Nephron (organoid): ENCODE measurements around the gene NAV2.

Source experiments
- H3K27ac Mint-ChIP-seq, 3 experiments: 2 replicates each; pipeline ENCODE4 v1.8.0; 2020; ENCODE audit warnings: mixed read lengths in 3 of 3, mild to moderate bottlenecking in 2 of 3, moderate library complexity in 1 of 3
- H3K27me3 Mint-ChIP-seq: 2 replicates; pipeline ENCODE4 v1.8.0; 2021; ENCODE audit warnings: low read depth, mild to moderate bottlenecking, moderate library complexity, mixed read lengths
- H3K36me3 Mint-ChIP-seq: 2 replicates; pipeline ENCODE4 v1.8.0; 2020; ENCODE audit warnings: low read depth, mixed read lengths
- H3K4me1 Mint-ChIP-seq: 2 replicates; pipeline ENCODE4 v1.8.0; 2020; ENCODE audit warnings: mixed read lengths
- H3K4me3 Mint-ChIP-seq, 3 experiments: 2 replicates each; pipeline ENCODE4 v1.8.0; 2020; ENCODE audit warnings: mild to moderate bottlenecking in 3 of 3, mixed read lengths in 3 of 3, moderate library complexity in 2 of 3
- H3K9me3 Mint-ChIP-seq: 2 replicates; pipeline ENCODE4 v1.8.0; 2020; ENCODE audit warnings: mixed read lengths
- CTCF ChIP-seq, 3 experiments: fragments of 200-600 bp; sonication (generic); IDR thresholded peaks; one replicate each; pipeline ENCODE4 v1.5.0; 2021; ENCODE audit warnings: antibody characterized with exemption in 3 of 3; ENCODE audit not compliant: unreplicated experiment in 3 of 3

NAV2 gene

GRCh38 chr11:19849947-19850593 lies 137.4 kb downstream of the NAV2 start:
- H3K9me3 Mint-ChIP-seq = no peaks in the 10 kb centered on the region
- no peak for TF ChIP-seq CTCF (IDR thresholded peaks at IDR 0.05; ENCODE audit: unreplicated experiment in 3 of 3)
- H3K27me3 Mint-ChIP-seq = peaks cover 7% of the 10 kb centered on the region
- peak overlapping the region; percentile 44 to 86 (median 51) for H3K27ac Mint-ChIP-seq
- peaks cover 86% of the 10 kb centered on the region for H3K4me1 Mint-ChIP-seq
- H3K36me3 Mint-ChIP-seq = no peaks in the 10 kb centered on the region
- peak overlapping the region in 1 of 3 experiments; percentile 58 for H3K4me3 Mint-ChIP-seq

DNA sequence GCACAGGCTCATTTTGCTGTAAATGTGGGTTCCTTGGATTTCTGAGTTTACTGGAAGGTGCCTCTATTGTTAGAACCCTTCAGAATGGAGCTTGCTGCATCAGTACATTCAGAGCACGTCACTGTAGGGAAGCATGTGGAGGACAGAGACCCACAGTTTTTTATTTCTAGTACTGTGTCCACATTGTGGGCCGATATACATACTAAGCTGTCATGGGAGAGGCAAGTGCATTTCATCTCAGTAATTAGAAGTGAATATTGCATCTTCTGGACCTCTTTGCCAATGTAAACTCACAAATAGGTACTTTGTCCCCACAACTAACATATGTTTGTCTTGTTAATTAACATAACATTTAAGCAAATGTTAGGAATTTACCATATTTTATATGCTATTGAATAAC lies 139.7 kb downstream of the NAV2 start:
- Mint-ChIP-seq H3K27me3 (no peaks in the 10 kb centered on the region), H3K9me3 (no peaks in the 10 kb centered on the region), H3K4me3 (no peak overlapping the region), H3K36me3 (no peaks in the 10 kb centered on the region), H3K27ac (no peak overlapping the region), H3K4me1 (peaks cover 65% of the 10 kb centered on the region)
- TF ChIP-seq CTCF (IDR thresholded peaks at IDR 0.05; ENCODE audit: unreplicated experiment in 3 of 3) = no peak

- peaks cover 58% of the 10 kb centered on the region for H3K4me1 Mint-ChIP-seq
- TF ChIP-seq CTCF (IDR thresholded peaks at IDR 0.05; ENCODE audit: unreplicated experiment in 3 of 3) = no peak
- H3K4me3 Mint-ChIP-seq = no peak overlapping the region
- H3K27me3 Mint-ChIP-seq = no peaks in the 10 kb centered on the region
- peak overlapping the region in 1 of 3 experiments; percentile 42 for H3K27ac Mint-ChIP-seq
- H3K36me3 Mint-ChIP-seq = no peaks in the 10 kb centered on the region
- no peaks in the 10 kb centered on the region for H3K9me3 Mint-ChIP-seq
Measured at GRCh38 chr11:19853016-19853415, 140.4 kb downstream of the NAV2 start.

DNA sequence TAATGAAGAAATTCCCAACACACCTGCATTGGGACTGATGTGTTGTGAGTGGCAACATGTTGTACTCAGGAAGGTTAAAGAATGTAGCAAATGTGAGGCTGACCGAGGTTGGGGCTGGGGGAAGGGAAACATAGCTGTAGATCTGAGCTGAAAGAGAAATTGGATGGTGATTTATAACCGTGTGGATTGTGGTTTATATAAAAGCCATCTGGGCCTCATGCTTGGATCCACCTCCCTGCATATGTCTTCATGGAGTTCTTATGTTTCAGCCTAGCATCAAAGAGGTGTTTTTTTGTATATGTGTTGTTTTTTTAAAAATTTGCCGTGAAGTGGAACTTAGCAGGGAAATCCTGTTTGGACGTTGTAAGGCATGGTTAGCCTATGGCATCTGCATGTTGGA lies 141.3 kb downstream of the NAV2 start:
- Mint-ChIP-seq H3K36me3 (peaks cover 5% of the 10 kb centered on the region), H3K9me3 (peaks cover 5% of the 10 kb centered on the region), H3K27me3 (no peaks in the 10 kb centered on the region), H3K27ac (peak overlapping the region in 2 of 3 experiments; percentile 41 to 42), H3K4me3 (peak overlapping the region in 1 of 3 experiments; percentile 36), H3K4me1 (peaks cover 52% of the 10 kb centered on the region)
- TF ChIP-seq CTCF (IDR thresholded peaks at IDR 0.05; ENCODE audit: unreplicated experiment in 3 of 3) = no peak

- peaks cover 41% of the 10 kb centered on the region for H3K4me1 Mint-ChIP-seq
- no peak for TF ChIP-seq CTCF (IDR thresholded peaks at IDR 0.05; ENCODE audit: unreplicated experiment in 3 of 3)
- H3K27me3 Mint-ChIP-seq = no peaks in the 10 kb centered on the region
- H3K9me3 Mint-ChIP-seq = peaks cover 5% of the 10 kb centered on the region
- H3K36me3 Mint-ChIP-seq = peaks cover 5% of the 10 kb centered on the region
- H3K27ac Mint-ChIP-seq = no peak overlapping the region
- H3K4me3 Mint-ChIP-seq = no peak overlapping the region
Measured at GRCh38 chr11:19861171-19861570, 148.5 kb downstream of the NAV2 start.

- Mint-ChIP-seq H3K4me1 (peaks cover 46% of the 10 kb centered on the region), H3K27me3 (no peaks in the 10 kb centered on the region), H3K4me3 (no peak overlapping the region), H3K36me3 (peaks cover 5% of the 10 kb centered on the region), H3K27ac (no peak overlapping the region), H3K9me3 (peaks cover 5% of the 10 kb centered on the region)
- TF ChIP-seq CTCF (IDR thresholded peaks at IDR 0.05; ENCODE audit: unreplicated experiment in 3 of 3) = no peak
Measured at GRCh38 chr11:19862091-19862490, 149.5 kb downstream of the NAV2 start.
